ENCODE results near the gene PPP1R3D.
"Not testable (repeated sequence)": the region's sequence is repeated elsewhere in the genome, so short reads cannot be mapped to it uniquely, and the experiment has no call there.

PPP1R3D gene

GRCh38 chr20:59925359-59925758 lies 14.7 kb downstream of the PPP1R3D start:
- no peak for DNase-seq

GRCh38 chr20:59923514-59923913 lies 16.6 kb downstream of the PPP1R3D start:
- DNase-seq = no peak

- no peak for DNase-seq
These were observed 19.2 kb downstream of the PPP1R3D start for GRCh38 chr20:59920944-59921343.

GRCh38 chr20:59912609-59913008 lies 27.5 kb downstream of the PPP1R3D start:
- DNase-seq = no peak

GRCh38 chr20:59911041-59911440 lies 29.1 kb downstream of the PPP1R3D start:
- no peak for DNase-seq

GRCh38 chr20:59908855-59909254 lies 31.2 kb downstream of the PPP1R3D start:
- no peak for DNase-seq

- DNase-seq = no peak
These were observed 36.5 kb downstream of the PPP1R3D start for GRCh38 chr20:59903621-59904020.

GRCh38 chr20:59902470-59902869 lies 37.6 kb downstream of the PPP1R3D start:
- DNase-seq = no peak

- DNase-seq = no peak
These were observed 44.2 kb downstream of the PPP1R3D start for GRCh38 chr20:59895908-59896307.

GRCh38 chr20:59891581-59891980 lies 48.5 kb downstream of the PPP1R3D start:
- peak in 1 of 51 donors; percentile 39 for DNase-seq

GRCh38 chr20:59890035-59890434 lies 50.1 kb downstream of the PPP1R3D start:
- not testable (repeated sequence) for DNase-seq

- DNase-seq = no peak
These were observed 52.1 kb downstream of the PPP1R3D start for GRCh38 chr20:59888050-59888449.

All from hypothalamus (tissue), 51 donors.